IPS-NIHi7 (cell line): ENCODE data around the gene VPS18.
A peak's percentile ranks its signal among the peaks of the same experiment; 100 is the strongest.

Experiments
- DNase-seq: peaks from one replicate; pipeline ENCODE4 v3.0.0; 2012; ENCODE audit warnings: mixed read lengths; ENCODE audit errors: extremely low spot score

Gene VPS18

DNA sequence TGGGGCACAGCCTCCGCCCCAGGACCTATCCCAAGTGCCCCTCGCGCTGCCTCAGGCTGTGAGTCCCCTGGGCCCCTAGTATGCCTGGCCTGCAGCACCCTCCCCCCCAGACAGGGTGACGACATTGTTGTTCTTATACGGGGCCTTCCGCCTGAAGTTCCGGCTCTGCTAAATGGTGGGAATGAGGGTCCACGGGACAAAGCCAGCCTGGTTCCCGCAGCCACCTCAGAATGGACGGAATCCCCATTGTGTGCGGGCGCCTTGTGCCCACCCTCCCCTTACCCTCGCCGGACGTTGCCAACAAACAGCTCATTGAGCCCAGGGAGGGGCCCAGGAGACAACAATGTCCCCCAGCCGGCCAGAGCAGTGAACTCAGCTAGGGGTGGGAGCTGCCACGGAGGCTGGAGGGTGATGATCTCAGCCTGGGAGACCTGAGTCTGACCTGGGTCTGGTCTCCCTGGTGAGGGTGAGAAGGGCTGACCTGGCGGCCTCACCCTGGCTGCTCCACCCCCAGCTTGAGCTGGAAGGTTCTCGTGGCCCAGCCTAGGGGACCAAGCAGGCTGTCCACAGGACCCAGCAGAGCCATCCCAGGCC lies 24.6 kb downstream of the VPS18 start:
- no peak for DNase-seq

DNA sequence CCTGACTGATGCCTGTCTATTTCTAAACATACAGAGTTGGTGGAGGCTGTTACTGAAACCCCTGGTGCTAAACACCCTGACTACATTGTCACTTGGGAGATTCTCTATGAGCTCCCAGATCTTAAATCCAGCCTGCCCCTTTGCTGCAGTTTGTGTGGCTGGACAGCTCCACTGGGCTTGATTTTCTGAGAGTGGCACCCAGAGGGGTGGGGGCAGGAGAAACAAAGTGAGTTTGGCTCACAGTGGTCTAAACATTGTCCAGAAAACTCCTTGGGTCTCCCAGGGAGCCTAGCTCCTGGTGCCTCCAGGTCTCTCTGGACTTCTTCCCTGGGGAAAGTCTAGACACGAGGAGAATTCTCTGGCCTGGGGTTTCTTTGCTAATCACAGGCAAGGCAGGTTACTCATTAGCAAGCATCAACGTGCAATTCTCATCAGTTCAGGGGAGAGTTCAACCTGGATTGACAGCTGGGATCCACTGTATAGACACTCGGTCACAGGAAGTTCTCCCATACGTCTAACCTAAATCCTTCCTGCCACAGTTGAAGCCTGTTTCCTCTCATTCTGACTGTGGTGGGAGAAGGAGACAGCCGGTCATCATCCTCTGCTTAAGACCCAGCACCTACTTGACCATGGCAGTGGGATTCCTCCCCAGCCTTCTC lies 27.8 kb downstream of the VPS18 start:
- DNase-seq, result no peak

DNA sequence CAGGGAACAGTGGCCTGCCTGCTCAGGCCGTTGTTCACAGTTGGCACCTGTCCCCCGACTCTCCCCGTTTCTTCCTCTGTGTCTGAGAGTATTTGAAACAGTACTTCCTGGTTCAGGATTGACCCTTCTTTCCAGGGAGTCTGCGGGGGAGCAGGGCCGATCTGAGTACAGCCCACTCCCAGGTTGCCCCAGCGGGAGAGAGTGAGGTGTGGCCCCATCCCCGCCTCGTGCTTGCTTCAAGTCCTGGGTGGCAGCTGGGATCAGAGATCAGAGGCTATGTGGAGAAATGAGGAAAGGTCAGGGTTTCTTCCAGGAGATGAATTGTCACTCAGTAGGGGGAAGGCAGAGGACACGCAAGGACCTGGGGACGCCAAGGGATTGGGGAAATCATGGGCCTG lies 28.4 kb downstream of the VPS18 start:
- no peak for DNase-seq

DNA sequence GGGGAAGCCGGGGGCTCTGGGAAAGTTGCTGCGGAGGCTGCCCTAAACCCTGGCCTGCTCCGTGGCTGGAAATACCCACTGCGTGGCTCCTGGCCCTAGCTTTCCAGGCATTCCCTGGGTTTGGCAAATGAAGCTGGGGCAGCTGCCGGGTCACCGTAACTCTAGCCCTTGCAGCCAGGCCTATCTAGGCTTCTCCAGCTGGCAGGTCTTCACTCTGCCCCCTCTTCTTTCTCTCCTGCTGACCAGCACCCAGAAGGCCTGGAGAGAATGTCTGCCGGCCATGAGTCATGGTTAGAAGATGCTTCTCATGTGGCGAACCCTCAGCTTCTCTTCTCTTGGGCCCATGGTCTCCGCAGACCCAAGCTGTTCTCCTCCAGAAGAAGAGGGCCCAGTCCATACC lies 29.3 kb downstream of the VPS18 start:
- DNase-seq, result no peak

DNA sequence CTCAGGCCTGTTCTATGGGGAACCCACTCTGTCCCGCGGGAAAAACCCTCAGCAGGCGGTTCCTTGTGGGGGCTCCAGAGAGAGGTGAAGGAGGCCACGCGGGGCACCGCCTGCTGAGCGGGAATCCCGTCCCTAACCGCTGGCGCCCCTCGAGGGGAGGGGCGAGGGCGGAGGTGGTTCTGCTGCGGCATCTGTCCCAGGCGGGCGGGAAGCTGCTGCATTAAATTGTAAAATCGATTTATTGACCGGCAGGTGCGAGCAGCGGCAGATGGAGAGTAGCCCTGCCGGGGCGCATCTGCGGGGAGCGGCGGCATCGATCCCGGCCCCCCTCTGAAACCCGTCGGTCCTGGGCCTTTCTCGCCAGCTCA lies 31.2 kb downstream of the VPS18 start:
- DNase-seq, result no peak

DNA sequence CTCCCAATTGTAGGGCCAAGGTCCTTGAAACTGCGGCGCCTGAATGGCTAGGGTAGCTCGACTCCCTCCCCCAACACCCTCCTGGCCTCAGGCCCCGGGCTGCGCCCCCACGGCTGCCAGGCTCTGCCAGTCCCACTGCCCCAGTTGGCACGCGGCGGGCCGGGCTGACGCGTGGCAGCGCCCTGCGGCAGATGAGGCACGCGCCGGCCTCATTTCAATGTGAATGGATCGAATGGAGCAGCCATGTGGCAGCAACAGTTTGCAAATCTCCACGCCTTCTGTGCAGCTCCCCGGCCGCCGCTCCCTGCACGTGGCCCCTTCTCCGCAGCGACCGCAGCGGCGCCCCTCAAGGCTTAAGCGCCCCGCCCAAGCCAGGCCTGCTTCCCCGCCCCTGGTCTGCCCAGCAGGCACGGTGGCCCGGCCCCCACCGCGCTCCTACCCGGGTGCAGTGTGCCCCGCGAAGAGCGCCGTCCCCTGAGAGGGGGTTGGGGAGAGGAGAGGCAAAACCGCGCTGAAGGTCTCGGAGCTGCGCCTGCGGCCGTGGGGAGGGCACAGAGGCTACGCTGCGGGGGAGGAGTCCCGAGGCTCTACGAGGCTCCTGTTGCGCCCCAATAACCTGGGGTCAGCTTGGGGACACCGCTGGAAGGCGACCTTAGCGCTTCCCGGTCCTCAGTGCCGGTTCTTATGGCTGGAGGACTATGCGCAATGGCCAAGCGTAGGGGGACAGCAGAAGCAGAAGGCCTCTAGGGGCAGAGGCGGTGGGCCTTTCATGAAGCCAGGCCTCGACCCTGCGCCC lies 31.8 kb downstream of the VPS18 start:
- no peak for DNase-seq

DNA sequence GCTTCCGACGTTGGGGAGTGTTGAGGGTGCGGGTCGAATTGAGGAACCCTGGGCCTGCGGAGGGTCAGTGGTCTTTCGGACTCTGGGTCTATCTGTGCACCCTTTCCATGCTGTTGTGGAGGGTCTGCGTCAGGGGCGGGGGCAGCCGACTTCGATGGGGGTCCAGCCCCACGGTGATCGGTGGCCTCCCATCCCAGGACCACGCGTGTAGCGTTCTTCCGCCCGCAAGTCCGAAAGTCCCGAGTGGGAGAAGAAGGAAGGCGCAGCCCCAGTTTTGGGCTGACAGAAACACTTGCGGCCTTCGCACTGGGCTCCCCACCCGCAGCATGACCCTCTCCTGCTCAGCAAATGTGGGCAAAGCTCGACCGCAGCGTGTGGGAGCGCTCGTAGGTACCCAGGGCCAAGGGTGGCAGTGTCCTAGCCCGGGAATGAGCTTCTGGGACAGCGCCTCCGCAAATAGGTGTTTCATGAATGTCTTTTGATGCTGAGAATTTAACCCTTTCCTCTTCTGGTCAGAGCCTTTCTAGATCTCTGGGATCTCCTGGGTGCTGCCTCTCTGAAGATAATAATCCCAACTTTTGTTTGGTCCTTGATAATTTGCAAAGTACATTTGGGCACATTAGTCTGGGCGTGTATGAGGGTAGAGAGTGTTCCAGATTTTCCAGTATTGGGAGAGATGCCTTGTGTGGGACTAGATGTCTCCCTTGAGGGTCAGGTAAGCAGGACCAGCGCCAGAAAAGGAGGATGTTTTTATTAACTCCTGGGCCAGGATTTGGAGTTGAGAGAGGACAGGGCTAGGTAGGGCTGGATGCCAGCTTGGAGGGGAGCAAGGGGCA lies 32.6 kb downstream of the VPS18 start:
- DNase-seq, result no peak

DNA sequence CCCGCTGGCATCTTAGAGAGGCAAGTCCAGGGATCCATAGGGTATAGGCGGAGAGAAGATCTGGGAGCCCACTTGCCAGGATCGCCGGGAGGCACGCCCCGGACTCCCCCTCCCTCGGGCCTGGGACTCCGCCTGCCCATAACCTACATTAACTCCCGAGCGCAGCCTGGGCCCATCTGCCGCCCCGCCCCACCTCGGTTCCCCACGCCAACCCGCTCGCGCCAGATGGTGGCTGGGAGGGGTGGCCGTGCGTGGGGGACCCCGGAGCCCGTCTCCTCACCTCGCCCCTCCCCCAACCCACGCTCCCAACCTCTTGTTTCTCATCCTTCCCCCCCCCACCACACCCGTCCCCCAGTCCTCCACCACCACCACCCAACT lies 33.2 kb downstream of the VPS18 start:
- DNase-seq, result no peak

DNA sequence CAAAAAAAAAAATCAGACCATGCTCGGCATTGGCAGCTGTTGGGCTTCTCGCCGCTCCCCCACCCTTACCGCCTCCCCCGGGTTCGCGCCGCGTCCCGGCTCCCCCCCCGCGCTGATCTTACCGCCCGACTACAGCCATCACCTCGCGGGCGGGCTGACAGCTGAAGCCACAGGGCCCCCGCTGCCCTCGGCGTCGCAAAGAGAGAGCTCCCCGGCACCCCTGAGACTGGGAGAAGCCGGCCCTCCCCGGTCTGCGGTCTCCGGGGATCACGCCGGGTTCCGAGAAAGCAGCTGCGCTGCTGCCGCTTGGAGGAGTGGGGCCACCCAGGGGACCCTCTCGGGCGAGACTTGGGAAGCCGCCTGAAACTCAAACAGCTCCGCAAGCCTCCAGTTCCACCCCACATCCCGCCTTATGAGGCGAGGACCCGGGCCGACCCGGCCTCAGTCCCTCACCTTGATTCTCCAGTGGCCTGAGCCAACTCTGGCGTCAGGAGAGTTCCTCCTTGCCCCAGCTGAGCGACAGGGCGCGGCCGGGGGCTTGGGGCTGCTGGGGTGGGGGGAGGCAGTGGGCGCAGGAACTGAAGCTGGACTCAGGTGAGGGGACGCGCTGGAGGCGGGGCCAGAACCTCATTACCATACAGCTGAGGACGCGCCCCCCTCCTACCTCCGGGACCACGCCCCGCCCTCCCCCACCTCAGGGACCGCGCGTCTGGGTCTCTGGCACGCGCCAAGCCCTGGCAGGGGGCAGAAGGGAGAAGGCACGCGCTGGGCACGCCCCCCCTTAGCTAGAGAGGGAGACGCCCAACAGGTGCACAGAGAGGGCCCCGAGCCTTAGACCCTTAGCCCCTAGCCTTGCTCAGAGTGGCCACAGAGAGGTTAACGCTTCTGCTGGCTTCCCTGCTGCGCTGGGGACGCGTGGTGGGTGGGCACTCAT lies 33.9 kb downstream of the VPS18 start:
- DNase-seq, result peak; percentile 59

DNA sequence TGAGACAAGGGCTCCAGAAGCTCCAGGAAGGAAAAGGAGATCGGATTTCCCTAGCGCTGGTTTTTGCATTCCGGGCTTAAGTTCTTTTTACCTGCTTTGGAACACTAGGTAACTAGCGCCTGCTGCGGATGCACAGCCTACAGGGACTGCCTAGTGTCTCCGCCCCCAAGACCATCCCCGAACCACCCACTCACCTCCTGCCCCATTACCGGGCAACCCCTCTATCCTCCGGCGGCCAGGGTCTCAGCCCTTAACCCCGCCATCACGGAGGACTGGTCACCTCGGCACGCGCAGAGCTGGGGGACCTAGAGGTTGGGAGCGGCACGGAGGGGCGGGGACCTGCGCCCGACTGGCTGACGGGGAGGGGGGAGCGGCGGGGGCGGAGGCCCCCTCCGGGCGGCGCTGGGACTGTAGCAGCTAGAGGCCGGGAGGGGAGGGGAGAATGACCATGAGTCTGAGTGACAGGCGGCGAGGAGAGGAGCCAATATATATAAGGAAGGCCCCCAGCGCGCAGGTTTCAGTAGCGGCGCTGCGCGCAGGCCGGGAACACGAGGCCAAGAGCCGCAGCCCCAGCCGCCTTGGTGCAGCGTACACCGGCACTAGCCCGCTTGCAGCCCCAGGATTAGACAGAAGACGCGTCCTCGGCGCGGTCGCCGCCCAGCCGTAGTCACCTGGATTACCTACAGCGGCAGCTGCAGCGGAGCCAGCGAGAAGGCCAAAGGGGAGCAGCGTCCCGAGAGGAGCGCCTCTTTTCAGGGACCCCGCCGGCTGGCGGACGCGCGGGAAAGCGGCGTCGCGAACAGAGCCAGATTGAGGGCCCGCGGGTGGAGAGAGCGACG lies 34.8 kb downstream of the VPS18 start, which contains the start of gene DLL4:
Gene DLL4, plus strand, starts transcription at position 520 of the 839 bp plus-strand sequence. CDS start 329 bp downstream, outside the sequence.
- DNase-seq, result peak; percentile 78

DNA sequence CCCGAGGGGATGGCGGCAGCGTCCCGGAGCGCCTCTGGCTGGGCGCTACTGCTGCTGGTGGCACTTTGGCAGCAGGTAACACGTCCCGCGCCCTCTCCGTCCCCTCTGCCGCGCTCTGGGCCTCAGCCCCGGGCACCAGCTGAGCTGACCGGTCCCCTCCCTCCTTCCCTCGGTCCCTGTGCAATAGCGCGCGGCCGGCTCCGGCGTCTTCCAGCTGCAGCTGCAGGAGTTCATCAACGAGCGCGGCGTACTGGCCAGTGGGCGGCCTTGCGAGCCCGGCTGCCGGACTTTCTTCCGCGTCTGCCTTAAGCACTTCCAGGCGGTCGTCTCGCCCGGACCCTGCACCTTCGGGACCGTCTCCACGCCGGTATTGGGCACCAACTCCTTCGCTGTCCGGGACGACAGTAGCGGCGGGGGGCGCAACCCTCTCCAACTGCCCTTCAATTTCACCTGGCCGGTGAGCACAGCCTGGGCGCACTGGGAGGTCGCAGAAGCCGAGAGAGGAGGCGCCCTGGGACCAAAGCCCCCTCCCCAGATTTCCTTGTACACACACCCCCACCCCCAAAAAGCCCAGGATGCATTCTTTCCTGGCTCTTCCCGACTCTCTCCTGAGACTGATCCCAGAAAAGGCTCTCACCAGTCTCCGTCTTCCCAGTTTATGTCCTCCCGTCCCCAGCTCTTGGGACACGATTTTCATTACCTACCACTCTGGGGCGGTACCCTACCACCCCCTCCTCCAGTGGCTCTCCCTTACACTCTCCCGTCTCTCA lies 35.6 kb downstream of the VPS18 start:
- DNase-seq, result no peak

DNA sequence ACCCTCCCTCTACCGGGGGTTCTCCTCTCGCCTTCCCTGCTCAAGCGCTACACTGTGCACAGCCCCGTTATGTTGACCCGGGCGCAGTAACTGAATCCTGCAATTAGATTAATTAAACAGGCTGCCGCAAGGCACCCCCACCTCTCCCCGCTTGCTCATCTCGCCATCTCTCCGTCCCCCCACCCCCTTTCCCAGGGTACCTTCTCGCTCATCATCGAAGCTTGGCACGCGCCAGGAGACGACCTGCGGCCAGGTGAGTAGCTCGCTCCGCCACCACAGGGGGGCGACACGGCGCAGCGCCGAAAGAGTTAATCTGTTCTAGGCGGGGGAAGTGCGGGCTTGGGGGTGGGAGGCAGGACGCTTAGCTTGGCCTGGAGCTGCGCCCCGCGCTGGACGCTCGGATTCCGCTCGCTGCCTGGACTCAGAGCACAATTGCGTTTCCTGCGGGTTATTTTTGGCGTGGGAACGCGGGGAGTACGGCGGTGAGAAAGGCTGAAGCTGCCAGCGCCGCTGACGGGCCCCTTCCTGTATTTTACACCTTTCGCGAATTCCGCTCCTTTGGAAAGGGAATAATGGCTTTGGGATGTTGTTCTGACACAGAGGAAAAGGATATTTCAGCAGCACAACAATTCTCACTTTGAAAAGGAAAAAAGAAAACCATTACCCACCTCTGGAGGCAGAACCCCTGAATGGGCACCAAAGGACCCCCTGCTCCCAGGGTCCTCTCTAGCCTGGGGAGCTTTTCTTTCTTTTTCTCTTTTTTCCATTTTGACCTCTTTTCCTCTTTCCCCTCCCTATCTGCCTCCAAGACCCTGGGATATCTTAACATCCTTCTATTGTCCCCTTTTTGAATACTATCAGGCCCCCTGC lies 36.4 kb downstream of the VPS18 start:
- DNase-seq, result peak; percentile 77

DNA sequence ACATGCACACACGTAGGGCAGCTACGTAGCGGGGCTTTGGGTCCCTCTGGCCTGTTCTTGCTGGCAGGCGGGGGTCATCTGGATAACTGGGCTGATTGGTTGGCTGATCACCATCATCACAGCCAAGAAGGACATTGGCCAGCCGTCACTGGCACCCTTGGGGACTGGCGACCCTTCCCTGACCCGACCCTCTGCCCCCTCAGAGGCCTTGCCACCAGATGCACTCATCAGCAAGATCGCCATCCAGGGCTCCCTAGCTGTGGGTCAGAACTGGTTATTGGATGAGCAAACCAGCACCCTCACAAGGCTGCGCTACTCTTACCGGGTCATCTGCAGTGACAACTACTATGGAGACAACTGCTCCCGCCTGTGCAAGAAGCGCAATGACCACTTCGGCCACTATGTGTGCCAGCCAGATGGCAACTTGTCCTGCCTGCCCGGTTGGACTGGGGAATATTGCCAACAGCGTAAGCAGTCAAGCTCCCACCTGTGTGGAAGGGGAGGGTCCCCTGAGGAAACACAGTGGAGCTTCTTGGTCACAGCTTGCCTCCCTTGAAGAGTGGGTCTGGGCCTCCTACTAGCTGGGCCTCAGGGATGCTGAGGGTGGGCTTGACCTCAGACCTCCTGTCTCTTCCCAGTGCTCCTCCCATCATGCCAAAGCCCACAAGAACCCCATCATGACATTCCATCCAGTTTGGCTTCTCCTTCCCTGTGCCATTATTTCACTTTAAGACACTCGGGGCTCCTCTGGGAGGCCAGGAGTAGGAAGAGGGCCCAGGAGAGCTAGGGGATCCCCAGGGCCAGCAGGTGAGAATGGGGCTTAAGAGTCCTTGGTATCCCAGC lies 37.3 kb downstream of the VPS18 start:
- no peak for DNase-seq

DNA sequence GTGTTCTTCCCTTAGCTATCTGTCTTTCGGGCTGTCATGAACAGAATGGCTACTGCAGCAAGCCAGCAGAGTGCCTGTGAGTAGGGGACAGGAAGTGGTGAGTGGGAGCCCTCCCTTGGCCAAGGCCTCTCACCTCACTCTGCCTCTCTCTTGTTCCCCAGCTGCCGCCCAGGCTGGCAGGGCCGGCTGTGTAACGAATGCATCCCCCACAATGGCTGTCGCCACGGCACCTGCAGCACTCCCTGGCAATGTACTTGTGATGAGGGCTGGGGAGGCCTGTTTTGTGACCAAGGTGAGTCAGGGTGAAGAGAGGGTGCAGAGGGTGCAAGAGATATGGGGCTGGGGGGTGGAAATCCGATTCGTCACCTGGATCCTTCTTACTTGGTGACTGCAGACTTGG lies 37.9 kb downstream of the VPS18 start:
- no peak for DNase-seq

DNA sequence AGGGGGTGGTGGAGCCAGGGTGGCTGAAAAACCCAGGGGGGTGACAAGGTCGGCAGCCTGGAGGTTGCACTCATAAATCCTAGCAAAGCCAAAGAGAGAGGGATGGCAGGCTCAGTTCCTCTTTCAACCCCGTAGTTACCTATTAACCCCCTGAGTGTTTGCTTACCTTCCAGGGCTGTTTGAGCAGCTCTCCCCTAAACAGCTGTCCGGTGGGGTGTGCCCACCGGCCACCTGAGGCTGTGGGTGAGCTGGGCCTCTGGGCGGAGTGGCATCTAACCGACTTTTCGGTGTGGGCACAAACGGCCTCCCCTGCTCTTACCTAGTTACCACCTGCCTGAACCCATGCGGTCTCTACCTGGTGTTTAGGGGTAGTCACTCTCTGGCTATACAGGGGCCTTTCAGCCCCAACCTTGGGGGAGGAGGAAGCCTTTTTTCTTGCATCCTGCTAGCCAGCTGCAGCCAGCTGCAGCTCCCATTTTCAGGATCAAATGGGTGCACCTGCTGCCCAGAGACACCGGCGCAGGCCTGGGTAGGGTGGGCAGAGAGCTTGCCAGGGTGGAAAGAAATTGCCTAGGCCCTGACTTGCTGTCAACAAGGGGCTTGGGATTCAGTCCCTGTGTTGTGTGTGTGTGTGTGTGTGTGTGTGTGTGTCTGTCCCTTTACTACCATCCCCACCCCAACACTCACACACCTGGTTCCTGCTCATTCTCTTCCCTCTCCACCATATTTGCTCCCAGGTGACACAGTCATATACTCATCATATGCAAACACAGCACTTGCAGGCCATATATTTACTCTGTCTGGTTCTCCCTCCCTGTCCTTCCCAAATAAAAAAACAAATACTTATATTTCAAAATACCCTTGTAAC lies 38.6 kb downstream of the VPS18 start:
- no peak for DNase-seq

DNA sequence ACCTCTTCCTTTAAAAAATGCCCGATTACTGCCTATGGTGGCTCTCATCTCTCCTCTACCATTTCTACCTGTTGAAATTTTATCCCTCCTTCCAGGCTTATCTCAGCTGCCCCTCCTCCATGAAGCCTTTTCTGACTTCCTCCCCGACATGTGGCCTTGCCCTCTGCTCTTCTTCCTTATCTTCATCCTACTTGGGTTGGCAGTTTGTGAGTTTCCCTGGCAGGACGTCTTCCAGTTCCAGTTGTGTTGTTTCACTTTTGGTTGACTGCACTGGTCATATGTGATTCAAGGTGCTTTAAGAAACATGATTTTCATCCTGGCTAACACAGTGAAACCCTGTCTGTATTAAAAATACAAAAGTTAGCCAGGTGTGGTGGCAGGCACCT lies 39.3 kb downstream of the VPS18 start:
- no peak for DNase-seq

DNA sequence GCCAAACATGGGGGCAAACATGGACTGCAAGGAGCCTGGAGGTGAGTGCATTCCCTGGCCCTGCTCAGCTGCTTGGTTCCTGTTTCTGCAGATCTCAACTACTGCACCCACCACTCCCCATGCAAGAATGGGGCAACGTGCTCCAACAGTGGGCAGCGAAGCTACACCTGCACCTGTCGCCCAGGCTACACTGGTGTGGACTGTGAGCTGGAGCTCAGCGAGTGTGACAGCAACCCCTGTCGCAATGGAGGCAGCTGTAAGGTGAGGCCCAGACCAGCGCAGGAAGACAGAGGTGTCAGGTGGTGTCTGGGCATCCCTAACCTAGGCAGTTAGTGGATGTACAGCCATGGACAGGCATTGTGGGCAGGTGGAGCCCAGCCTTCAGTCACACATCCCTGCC lies 40.2 kb downstream of the VPS18 start:
- no peak for DNase-seq
